Measurements from ENCODE around the gene PSME1.

The PSME1 gene

DNA sequence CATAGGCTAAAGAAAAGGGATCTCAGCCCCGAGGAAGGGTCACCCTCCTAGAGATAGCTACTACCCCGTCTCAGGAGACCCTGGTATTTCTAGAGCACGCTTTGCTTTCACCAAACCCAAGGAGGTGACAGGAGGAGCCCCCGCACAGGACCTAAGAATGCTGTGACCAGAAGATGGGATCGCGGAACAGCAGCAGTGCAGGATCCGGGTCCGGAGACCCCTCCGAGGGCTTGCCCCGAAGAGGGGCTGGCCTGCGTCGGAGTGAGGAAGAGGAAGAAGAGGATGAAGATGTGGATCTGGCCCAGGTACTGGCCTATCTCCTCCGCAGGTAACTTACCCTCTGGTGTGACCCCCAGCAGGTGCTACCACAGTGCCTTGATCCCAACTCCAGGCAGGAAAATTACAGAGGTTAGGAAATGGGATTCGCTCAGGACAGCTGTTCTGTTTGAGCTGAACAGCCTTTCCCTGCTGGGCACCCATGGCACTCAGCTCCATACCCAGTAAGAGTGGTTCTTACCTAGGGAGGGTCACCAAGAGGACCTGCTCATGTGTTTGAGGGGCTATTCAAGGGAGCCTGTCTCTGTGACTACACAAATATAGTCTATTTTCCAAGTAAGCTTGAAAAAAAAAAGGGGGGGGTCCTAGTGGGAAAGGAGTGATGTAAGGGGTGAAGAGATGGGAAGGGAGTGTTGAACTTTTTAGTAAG, 20.4 kb upstream of the PSME1 start:
- Histone ChIP-seq H3K27ac (ENCODE audit: low read depth, low read length) (peak overlapping the region; percentile 22; the same call in 1 of the 2 replicates), H3K36me3 (ENCODE audit: low read length) (no peaks in the 10 kb centered on the region), H4K20me1 (ENCODE audit: low read depth, low read length) (no peaks in the 10 kb centered on the region), H3K4me3 (ENCODE audit: insufficient read depth, low read length, poor library complexity, severe bottlenecking) (peak overlapping the region; percentile 75), H3K9ac (ENCODE audit: low read length) (peak overlapping the region; percentile 82), H3K9me3 (ENCODE audit: insufficient read depth, low read length) (no peaks in the 10 kb centered on the region), H3F3A (ENCODE audit: insufficient read depth) (peaks cover 5% of the 10 kb centered on the region; the same call in 1 of the 2 replicates), H3K4me2 (ENCODE audit: low read depth, low read length, poor library complexity, severe bottlenecking) (peak overlapping the region; percentile 81), H3K9me2 (replicated peaks; ENCODE audit: insufficient read depth, low read length) (no peaks in the 10 kb centered on the region), H2AFZ (ENCODE audit: low read depth, low read length, severe bottlenecking) (peak overlapping the region; percentile 8), H3K27me3 (ENCODE audit: low read length) (no peaks in the 10 kb centered on the region), H3K79me2 (ENCODE audit: insufficient read depth, low read length) (peaks cover 16% of the 10 kb centered on the region)
- no peak for TF ChIP-seq EZH2phosphoT487 (conservative IDR thresholded peaks at IDR 0.05; ENCODE audit: low read length)
- TF ChIP-seq, protein P1, sequence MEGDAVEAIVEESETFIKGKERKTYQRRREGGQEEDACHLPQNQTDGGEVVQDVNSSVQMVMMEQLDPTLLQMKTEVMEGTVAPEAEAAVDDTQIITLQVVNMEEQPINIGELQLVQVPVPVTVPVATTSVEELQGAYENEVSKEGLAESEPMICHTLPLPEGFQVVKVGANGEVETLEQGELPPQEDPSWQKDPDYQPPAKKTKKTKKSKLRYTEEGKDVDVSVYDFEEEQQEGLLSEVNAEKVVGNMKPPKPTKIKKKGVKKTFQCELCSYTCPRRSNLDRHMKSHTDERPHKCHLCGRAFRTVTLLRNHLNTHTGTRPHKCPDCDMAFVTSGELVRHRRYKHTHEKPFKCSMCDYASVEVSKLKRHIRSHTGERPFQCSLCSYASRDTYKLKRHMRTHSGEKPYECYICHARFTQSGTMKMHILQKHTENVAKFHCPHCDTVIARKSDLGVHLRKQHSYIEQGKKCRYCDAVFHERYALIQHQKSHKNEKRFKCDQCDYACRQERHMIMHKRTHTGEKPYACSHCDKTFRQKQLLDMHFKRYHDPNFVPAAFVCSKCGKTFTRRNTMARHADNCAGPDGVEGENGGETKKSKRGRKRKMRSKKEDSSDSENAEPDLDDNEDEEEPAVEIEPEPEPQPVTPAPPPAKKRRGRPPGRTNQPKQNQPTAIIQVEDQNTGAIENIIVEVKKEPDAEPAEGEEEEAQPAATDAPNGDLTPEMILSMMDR (IDR thresholded peaks at IDR 0.05; ENCODE audit: insufficient read depth, low read length, poor library complexity, severe bottlenecking): no peak

DNA sequence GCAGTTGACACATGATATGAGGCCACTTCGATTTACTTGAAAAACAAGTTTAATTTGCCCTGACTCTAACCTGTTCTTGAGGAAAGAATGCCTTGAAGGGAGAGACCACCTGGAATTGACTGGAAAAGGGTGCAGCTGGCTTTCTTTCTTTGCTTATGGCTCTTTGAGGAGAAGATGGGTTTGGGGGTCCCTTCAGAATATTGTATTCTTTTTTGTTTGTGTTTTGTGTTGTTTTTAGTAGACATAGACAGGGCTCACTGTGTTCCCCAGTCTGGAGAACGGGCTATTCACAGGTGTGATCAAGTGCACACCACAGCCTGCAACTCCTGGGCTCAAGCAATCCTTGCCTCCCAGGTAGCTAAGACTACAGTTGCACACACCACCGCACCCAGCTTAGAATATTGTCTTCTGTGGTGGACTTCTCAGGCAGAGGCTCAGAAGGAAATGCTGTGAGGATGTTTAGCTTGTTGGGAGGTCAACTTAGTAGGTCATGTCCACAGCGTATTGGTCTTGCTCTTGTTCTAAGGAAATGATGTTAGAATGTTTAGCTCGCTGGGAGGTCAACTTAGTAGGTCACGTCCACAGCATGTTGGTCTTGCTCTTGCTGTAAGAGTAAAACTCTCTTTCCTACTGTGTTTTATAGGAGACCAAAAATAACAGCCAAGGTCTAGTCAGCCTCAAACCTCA, 19.7 kb upstream of the PSME1 start:
- no peak overlapping the region for H3K27ac ChIP-seq (ENCODE audit: low read depth, low read length)
- peak overlapping the region; percentile 81 for H3K4me2 ChIP-seq (ENCODE audit: low read depth, low read length, poor library complexity, severe bottlenecking)
- H2AFZ ChIP-seq (ENCODE audit: low read depth, low read length, severe bottlenecking): no peak overlapping the region
- no peaks in the 10 kb centered on the region for H3F3A ChIP-seq (ENCODE audit: insufficient read depth)
- H3K27me3 ChIP-seq (ENCODE audit: low read length): no peaks in the 10 kb centered on the region
- H3K36me3 ChIP-seq (ENCODE audit: low read length): no peaks in the 10 kb centered on the region
- H3K79me2 ChIP-seq (ENCODE audit: insufficient read depth, low read length): peaks cover 16% of the 10 kb centered on the region
- H3K4me3 ChIP-seq (ENCODE audit: insufficient read depth, low read length, poor library complexity, severe bottlenecking): peak overlapping the region; percentile 75
- TF ChIP-seq, protein P1 (IDR thresholded peaks at IDR 0.05; ENCODE audit: insufficient read depth, low read length, poor library complexity, severe bottlenecking): no peak
- TF ChIP-seq EZH2phosphoT487 (conservative IDR thresholded peaks at IDR 0.05; ENCODE audit: low read length): no peak
- H3K9me2 ChIP-seq (replicated peaks; ENCODE audit: insufficient read depth, low read length): no peaks in the 10 kb centered on the region
- no peaks in the 10 kb centered on the region for H3K9me3 ChIP-seq (ENCODE audit: insufficient read depth, low read length)
- peak overlapping the region; percentile 82 for H3K9ac ChIP-seq (ENCODE audit: low read length)
- H4K20me1 ChIP-seq (ENCODE audit: low read depth, low read length): no peaks in the 10 kb centered on the region

DNA sequence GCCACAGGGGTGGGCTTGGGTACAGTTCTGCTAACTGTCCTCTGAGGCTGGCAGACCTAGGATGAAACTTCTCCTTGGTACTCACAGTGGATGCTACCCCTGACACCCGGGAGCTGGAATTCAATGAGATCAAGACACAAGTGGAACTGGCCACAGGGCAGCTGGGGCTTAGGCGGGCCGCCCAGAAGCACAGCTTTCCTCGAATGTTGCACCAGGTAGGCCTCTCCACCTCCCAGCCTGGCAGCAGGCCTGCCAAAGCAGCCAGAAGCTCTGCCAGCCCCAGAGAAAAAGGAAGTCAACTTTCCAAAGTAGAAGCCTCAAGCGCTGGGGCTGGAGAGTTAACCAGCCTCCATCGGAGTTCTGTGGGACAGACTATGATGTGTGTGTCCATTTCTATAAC, 18.8 kb upstream of the PSME1 start:
- Histone ChIP-seq H3K27ac (ENCODE audit: low read depth, low read length) (no peak overlapping the region), H3K9me3 (ENCODE audit: insufficient read depth, low read length) (no peaks in the 10 kb centered on the region), H3K9me2 (replicated peaks; ENCODE audit: insufficient read depth, low read length) (no peaks in the 10 kb centered on the region), H3K27me3 (ENCODE audit: low read length) (no peaks in the 10 kb centered on the region), H4K20me1 (ENCODE audit: low read depth, low read length) (no peaks in the 10 kb centered on the region), H3K4me2 (ENCODE audit: low read depth, low read length, poor library complexity, severe bottlenecking) (no peak overlapping the region), H2AFZ (ENCODE audit: low read depth, low read length, severe bottlenecking) (no peak overlapping the region), H3F3A (ENCODE audit: insufficient read depth) (no peaks in the 10 kb centered on the region), H3K4me3 (ENCODE audit: insufficient read depth, low read length, poor library complexity, severe bottlenecking) (no peak overlapping the region), H3K9ac (ENCODE audit: low read length) (no peak overlapping the region), H3K36me3 (ENCODE audit: low read length) (no peaks in the 10 kb centered on the region), H3K79me2 (ENCODE audit: insufficient read depth, low read length) (peaks cover 16% of the 10 kb centered on the region)
- TF ChIP-seq, protein P1 (IDR thresholded peaks at IDR 0.05; ENCODE audit: insufficient read depth, low read length, poor library complexity, severe bottlenecking): no peak

All from SU-DHL-6 (cell line).